ENCODE data around the gene TXNIP. TPM values are rescaled to one million over a fixed set of nuclear protein-coding genes. Genes with fewer than 3 reads are reported as not detected.

Gene TXNIP
- total RNA-seq, 3 donors from 2014 or later, result 683 to 1,682 (median 830) TPM

- TF ChIP-seq, protein P1, sequence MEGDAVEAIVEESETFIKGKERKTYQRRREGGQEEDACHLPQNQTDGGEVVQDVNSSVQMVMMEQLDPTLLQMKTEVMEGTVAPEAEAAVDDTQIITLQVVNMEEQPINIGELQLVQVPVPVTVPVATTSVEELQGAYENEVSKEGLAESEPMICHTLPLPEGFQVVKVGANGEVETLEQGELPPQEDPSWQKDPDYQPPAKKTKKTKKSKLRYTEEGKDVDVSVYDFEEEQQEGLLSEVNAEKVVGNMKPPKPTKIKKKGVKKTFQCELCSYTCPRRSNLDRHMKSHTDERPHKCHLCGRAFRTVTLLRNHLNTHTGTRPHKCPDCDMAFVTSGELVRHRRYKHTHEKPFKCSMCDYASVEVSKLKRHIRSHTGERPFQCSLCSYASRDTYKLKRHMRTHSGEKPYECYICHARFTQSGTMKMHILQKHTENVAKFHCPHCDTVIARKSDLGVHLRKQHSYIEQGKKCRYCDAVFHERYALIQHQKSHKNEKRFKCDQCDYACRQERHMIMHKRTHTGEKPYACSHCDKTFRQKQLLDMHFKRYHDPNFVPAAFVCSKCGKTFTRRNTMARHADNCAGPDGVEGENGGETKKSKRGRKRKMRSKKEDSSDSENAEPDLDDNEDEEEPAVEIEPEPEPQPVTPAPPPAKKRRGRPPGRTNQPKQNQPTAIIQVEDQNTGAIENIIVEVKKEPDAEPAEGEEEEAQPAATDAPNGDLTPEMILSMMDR (IDR thresholded peaks at IDR 0.05), result no peak
- H3K9me3 ChIP-seq, result peaks cover 4% of the 10 kb centered on the region
- H3K36me3 ChIP-seq (ENCODE audit: low read depth), result no peaks in the 10 kb centered on the region
- peaks cover 39% of the 10 kb centered on the region for H3K4me1 ChIP-seq (ENCODE audit: low read depth)
- DNase-seq (peak; percentile 96 to 98 (median 98)), ATAC-seq (peak; percentile 94)
- intact Hi-C loops (cut with DNase I, micrococcal nuclease), result loop anchor here in 1 of 2 donors (10.0 kb wide), 1 partner anchor 50 kb away; the partner anchor contains the start of genes ITGA10 and PEX11B
- peak within 1 kb of the TSS; percentile 16 for H3K4me3 ChIP-seq
These were observed 31.9 kb downstream of the TXNIP start, which contains the start of the genes ANKRD34A and POLR3GL for GRCh38 chr1:145964328-145965118. Gene ANKRD34A (minus strand): TSS chr1:145964575. CDS start chr1:145961759, 2,816 bp downstream. Gene POLR3GL (plus strand): TSS chr1:145964690. CDS start chr1:145974866, 10,176 bp downstream.

GRCh38 chr1:145963265-145964019 lies 32.9 kb downstream of the TXNIP start:
- H3K36me3 ChIP-seq (ENCODE audit: low read depth), result no peaks in the 10 kb centered on the region
- DNase-seq, result no peak
- peaks cover 39% of the 10 kb centered on the region for H3K4me1 ChIP-seq (ENCODE audit: low read depth)
- intact Hi-C loops (cut with DNase I, micrococcal nuclease), result loop anchor here in 1 of 2 donors (10.0 kb wide), 1 partner anchor 49 kb away; the partner anchor contains the start of genes ITGA10 and PEX11B
- H3K4me3 ChIP-seq, result no peak overlapping the region
- H3K9me3 ChIP-seq, result peaks cover 4% of the 10 kb centered on the region
- TF ChIP-seq, protein P1 (IDR thresholded peaks at IDR 0.05), result no peak
- no peak for ATAC-seq

DNA sequence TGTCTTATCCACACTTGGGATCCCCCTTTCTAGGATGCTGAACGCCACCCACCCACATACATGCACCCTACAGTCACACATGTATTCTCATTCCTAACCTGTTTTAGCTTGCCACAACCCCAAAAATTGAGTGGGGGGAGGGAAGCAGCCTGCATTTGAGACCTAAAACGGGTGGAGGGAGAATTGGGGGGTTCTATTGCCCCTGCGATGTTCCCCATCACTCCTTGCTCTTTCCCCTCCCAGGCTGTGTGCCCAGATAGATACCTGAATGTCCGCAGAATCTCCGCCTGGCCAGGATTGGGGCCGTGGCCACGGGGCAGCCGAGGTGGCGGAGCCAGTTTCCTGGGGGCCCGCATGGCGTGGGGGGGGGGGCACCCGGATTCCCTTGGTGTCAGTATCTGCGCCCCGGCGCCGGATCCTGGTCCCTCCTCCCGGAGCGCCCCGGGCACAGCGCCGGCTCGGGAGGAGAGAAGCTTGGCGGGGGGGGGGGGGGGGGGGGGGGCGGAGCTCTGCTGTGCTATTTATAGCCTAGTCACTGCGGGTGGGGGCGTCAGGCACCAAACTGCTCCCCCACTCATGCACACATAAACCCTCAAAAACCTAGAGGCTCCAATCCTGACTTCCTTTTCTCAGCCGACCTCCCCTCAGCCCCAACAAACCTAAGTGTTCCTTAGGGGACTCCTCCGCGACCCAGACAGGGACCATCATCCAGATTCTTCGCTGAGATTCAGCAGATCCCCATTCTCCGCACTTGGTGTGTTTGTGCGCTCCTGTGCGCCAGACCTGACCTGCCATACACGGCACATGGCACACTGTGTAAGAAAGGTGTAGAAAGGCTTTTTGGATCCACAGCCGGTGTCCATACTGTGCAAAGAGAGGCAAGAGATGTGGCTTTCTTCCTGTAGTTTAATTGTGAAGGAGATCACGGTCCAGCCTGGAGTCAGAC lies 33.9 kb downstream of the TXNIP start:
- ATAC-seq, result no peak
- intact Hi-C loops (cut with DNase I, micrococcal nuclease), result loop anchor here in 1 of 2 donors (10.0 kb wide), 1 partner anchor 48 kb away; the partner anchor contains the start of genes ITGA10 and PEX11B

GRCh38 chr1:145961425-145962156 lies 34.8 kb downstream of the TXNIP start:
- peaks cover 42% of the 10 kb centered on the region for H3K4me1 ChIP-seq (ENCODE audit: low read depth)
- H3K9me3 ChIP-seq, result no peaks in the 10 kb centered on the region
- intact Hi-C loops (cut with DNase I, micrococcal nuclease), result loop anchor here in 1 of 2 donors (10.0 kb wide), 1 partner anchor 47 kb away; the partner anchor contains the start of genes ITGA10 and PEX11B
- ATAC-seq (no peak), DNase-seq (peak; percentile 49 to 81 (median 61))
- TF ChIP-seq, protein P1 (IDR thresholded peaks at IDR 0.05), result no peak
- H3K4me3 ChIP-seq, result no peak overlapping the region
- H3K36me3 ChIP-seq (ENCODE audit: low read depth), result no peaks in the 10 kb centered on the region

More for the DNA sequence above, 33.9 kb downstream of the TXNIP start:
- peaks cover 39% of the 10 kb centered on the region for H3K4me1 ChIP-seq (ENCODE audit: low read depth)
- H3K36me3 ChIP-seq (ENCODE audit: low read depth), result no peaks in the 10 kb centered on the region
- H3K9me3 ChIP-seq, result peaks cover 4% of the 10 kb centered on the region
- no peak overlapping the region for H3K4me3 ChIP-seq
- TF ChIP-seq, protein P1 (IDR thresholded peaks at IDR 0.05), result no peak
- DNase-seq, result peak; percentile 32 to 75 (median 64)

Measured in mucosa of descending colon (tissue), 3 donors.